IPS DF 4.7 (cell line): ENCODE measurements around the gene CPAMD8.

Source experiments
- DNase-seq: peaks from one replicate; pipeline ENCODE4 v3.0.0-alpha.2; 2013; ENCODE audit warnings: low spot score; ENCODE audit errors: extremely low read depth

The CPAMD8 gene

GRCh38 chr19:16895467-16896145, 131.0 kb downstream of the CPAMD8 start:
- DNase-seq: no peak

GRCh38 chr19:16894080-16894479, 132.5 kb downstream of the CPAMD8 start:
- DNase-seq: no peak

GRCh38 chr19:16893686-16893989, 133.0 kb downstream of the CPAMD8 start:
- DNase-seq: no peak

- DNase-seq: no peak
These were observed 133.5 kb downstream of the CPAMD8 start for GRCh38 chr19:16892868-16893685.

- no peak for DNase-seq
These were observed 134.2 kb downstream of the CPAMD8 start for GRCh38 chr19:16892436-16892835.

- DNase-seq: no peak
These were observed 134.8 kb downstream of the CPAMD8 start for GRCh38 chr19:16891696-16892382.

GRCh38 chr19:16890461-16891184, 136.0 kb downstream of the CPAMD8 start:
- DNase-seq: no peak

- no peak for DNase-seq
These were observed 136.6 kb downstream of the CPAMD8 start for GRCh38 chr19:16889883-16890460.

- no peak for DNase-seq
These were observed 137.2 kb downstream of the CPAMD8 start for GRCh38 chr19:16889366-16889882.

- DNase-seq: no peak
These were observed 137.8 kb downstream of the CPAMD8 start, which contains the start of gene F2RL3 for GRCh38 chr19:16888629-16889365. Gene F2RL3 (plus strand): TSS chr19:16888999. CDS start chr19:16889190, 191 bp downstream.

- DNase-seq: no peak
These were observed 139.0 kb downstream of the CPAMD8 start for GRCh38 chr19:16887353-16888265.

GRCh38 chr19:16886305-16886880, 140.2 kb downstream of the CPAMD8 start:
- DNase-seq: no peak

GRCh38 chr19:16885166-16885565, 141.4 kb downstream of the CPAMD8 start:
- DNase-seq: no peak

- no peak for DNase-seq
These were observed 143.1 kb downstream of the CPAMD8 start for GRCh38 chr19:16883522-16883921.

- DNase-seq: no peak
These were observed 144.5 kb downstream of the CPAMD8 start for GRCh38 chr19:16882146-16882545.

GRCh38 chr19:16880884-16881554, 145.6 kb downstream of the CPAMD8 start:
- DNase-seq: no peak

GRCh38 chr19:16878181-16878965, 148.2 kb downstream of the CPAMD8 start:
- no peak for DNase-seq

- DNase-seq: no peak
These were observed 149.0 kb downstream of the CPAMD8 start for GRCh38 chr19:16877581-16877980.
